CD4-positive, alpha-beta T cell treated with Interleukin-1 beta for 1 hour (primary cell): ENCODE data around the gene WDR64.
"Not testable (repeated sequence)": the region's sequence is repeated elsewhere in the genome, so short reads cannot be mapped to it uniquely, and the experiment has no call there.

ENCODE experiments used
- DNase-seq, 2 donors: peaks; one replicate each; pipeline ENCODE4 v3.0.0-alpha.2; 2020 to 2022

WDR64 gene

DNA sequence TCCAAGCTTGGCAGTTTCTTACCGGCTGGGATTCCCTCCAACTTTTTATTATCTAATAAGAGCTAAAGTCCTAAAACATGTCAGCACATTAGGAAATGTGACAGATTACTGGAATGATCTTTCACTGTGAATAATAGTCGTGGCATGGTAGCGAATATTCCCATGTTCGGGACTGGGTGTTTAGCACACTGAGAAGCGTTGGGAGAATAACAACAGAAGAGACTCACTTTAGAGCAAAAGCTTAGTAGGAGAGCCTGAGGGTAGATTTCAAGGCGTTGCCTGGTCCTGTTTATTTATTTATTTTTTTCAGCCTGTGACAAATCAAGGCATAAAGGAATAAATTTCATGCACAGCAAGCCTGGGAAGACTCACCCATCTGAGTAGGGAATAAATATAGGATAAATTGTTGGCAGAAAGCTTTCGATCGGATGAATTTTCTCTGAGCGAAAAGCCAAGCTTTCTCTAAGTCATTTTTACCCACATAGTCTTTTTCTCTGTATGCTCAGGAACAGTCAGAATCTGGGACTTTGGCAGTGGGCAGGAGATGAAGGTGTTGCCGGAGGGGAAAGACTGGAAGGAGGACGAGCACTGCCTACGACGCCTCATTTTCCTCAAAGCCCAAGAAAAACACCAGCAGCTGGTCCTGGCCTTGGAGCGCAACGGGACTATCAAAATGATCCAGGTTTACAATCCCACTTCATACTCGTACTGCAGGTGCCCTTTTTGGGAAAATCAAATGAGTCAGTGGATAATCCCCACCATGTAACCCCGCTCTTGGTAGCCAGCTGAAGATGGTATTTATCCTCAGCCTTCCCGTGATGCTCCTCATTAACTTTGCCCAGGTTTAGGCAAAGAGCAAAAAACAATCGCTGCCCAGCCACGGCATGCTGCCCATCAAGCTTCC, 97.2 kb downstream of the WDR64 start:
- no peak for DNase-seq

DNA sequence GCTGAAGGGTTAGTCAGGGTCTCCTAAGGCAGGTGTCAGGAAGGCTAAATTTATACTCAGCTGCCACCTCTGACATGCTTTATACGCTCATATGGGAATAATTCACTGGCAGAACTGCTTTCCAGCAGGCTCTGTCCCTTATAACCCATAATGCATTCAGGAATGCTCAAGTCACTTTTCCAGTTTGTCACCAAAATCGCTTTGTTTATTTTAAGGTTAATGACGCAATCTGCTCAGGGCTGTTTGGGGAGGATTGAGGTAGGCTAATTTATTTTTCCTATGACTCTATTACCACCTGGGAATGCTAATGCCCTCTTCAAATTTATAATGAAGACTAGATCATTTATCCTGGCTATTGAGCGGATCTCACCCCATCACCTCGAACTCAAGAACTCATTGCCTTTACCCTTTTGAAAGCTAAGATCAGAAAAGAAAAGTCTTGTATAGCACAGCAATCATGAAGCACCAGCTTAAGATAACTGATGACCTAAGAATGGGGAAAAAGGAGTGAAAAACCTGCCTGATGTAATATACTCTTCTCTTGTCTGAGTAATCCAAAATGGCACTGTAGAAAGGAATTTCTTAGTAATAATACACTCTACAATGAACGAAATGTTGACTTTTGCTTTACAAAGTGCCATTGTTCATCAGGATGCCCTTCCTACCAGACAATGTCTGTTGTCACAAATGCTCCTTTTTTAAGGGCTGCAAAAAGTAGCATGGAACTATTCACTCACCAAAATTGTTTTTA, 98.0 kb downstream of the WDR64 start:
- DNase-seq, result no peak

DNA sequence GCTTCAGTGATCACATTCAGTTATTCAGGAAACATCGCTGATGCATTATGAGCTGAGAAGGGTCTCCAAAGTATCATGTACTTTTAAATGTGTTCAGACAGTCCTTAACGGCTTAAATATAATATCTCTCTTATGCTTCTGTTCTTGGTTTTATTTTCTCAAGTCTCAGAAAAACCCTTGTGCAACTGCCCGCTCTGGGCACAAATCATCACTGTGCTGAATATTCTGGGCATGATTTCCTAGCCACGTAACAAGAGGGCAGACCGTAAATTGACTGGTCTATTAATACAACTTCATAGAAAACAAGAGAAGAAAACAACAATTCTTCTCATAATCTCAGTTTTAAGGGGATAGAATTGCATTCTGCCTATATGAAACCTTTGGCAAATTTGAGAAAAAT, 99.4 kb downstream of the WDR64 start:
- DNase-seq, result no peak

DNA sequence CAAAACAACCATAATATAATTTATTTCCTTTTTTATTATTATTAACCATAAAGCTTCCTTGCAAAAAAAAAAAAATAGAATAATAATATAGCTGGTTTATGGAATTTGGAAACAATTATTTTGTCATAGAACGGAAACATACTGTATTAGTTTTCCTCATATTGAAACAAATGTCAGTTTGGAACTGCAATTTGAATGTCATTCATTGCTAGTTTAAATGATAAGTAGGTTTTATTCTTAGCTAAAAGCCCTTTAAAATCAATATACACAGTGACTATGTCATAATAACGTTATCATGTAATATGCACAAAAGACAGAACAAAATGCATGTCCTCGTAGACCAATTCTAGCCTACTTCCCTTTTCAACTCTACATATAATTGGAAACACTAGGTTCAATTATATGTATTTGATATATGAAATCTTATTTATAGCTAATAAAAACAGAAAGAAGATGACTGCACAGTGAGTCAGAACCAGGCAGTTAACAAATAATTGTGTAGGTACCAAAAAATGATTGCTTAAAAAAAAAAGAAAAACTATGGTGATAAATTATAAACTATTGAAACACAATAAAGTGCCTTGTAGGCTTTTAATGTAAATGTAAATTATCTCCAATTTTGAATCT, 110.7 kb downstream of the WDR64 start:
- DNase-seq, result no peak

- DNase-seq, result no peak
Observed at GRCh38 chr1:241765390-241765789, 113.3 kb downstream of the WDR64 start.

GRCh38 chr1:241767737-241768136, 115.7 kb downstream of the WDR64 start:
- no peak for DNase-seq

- no peak for DNase-seq
Observed at GRCh38 chr1:241770115-241770514, 118.0 kb downstream of the WDR64 start.

GRCh38 chr1:241771117-241771516, 119.0 kb downstream of the WDR64 start:
- no peak for DNase-seq

DNA sequence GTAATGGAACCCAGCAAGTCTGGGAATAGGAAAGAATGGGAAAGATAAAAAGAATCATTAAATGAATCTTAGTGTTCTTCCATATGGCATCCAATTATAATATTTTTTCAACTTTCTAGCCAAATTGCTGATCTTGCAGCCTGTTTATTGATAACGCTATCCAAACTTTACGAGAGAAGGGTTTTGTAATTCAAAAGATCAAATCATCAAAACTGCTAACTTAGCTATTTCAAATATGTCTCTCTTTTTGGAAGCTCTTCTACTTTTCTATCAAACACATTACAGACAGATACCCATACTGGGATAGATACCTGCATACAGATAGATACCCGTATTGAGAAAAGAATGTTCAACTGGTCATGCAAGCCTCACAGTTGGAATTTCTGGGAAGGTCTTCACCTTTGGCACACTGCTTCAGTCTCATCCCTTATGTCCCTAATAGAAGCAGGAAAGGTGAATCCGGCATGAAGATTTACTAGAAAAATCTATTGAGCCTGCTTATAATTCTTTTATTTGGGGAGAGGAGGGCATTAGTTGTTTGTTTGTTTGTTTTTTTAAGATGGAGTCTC, 120.9 kb downstream of the WDR64 start:
- no peak for DNase-seq

GRCh38 chr1:241773991-241774390, 121.9 kb downstream of the WDR64 start:
- DNase-seq, result no peak

DNA sequence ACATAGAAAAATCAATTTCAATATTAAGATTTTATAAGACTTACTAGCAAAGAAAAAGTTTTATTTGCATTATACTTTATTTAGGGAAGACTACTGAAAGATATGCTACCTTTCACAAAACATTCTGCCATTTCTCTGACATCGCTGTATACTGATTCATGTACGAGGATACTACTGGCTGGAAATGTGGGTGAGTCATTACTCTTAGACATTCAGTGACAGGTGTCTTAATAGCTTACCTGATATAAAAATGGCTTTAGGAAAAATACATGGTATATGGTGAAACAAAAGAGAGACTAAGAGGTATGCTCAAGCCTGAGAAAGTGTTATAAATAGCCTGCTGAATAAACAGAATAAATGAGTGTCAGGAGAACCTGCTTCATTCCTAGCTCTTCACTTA, 122.9 kb downstream of the WDR64 start:
- DNase-seq, result no peak

- DNase-seq, result no peak
Observed at GRCh38 chr1:241776911-241777310, 124.8 kb downstream of the WDR64 start.

DNA sequence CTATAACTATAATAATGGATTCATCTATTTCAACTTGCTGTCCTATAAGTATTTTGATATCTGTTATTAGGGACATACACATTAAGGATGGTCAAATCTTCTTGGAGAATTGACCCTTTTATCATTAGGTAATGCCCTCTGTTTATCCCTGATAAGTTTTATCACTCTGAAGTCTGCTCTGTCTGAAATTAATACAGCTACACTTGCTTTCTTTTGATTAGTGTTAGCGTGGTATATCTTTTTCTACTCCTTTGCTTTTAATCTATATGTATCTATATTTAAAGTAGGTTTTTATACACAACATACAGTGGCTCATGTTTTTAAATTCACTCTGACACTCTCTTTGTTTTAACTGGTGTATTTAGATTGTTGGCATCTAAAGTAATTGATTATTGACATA, 126.0 kb downstream of the WDR64 start:
- DNase-seq, result no peak

DNA sequence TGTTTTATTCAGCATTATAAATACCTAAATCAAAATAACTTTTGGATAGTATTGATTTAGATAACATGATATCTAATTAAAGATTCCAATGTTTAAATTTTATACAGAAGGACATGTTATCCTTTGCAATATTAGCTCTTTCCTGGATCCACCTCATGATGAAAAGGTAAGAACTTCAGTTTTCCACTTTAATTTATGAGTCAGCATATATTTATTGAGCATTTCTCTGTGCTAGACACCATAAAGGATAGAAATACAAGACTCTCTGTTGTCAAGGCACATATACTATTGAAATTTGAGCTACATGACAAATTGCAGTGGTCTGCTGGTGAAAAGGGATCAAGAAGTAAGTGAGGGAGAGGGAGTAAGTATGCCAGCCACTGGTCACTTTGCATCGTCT, 127.8 kb downstream of the WDR64 start:
- DNase-seq, result no peak

DNA sequence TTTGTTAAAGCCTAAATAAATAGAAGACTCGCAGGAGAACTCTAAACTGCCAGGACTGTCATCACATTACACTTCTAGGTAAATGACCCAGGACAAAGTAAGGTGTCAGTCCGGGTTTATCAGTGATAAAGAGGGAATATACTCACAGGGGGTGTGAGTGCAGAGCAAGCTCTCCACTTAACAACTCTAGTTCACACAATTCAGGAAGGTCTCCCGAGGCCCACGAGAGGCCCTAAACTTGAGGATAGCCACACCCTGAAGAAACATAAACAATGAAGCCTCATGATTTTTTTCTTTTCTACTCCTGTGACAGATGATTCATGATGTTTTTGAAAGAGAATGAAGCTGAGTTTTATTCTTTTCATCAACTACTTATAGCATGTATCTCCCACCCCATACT, 130.3 kb downstream of the WDR64 start:
- no peak for DNase-seq

- no peak for DNase-seq
Observed at GRCh38 chr1:241787691-241788090, 135.6 kb downstream of the WDR64 start.

DNA sequence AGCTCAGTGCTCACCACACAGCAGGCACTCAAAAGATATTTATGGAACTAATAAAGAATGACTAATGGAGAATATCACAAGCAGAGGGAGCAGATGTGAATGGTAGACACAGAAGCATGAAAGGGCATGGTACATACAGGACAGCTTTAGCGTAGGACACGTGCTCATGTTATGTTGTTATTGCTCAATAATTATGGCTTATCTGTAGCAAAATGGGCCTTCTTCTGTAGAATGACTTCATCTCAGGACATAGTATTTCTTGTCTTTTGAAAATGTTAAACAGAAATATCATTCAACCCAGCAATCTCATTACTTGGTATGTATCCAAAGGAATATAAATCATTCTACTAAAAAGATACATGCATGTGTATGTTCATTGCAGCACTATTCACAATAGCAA, 137.0 kb downstream of the WDR64 start:
- DNase-seq, result no peak

GRCh38 chr1:241799416-241799815, 147.3 kb downstream of the WDR64 start:
- no peak for DNase-seq

DNA sequence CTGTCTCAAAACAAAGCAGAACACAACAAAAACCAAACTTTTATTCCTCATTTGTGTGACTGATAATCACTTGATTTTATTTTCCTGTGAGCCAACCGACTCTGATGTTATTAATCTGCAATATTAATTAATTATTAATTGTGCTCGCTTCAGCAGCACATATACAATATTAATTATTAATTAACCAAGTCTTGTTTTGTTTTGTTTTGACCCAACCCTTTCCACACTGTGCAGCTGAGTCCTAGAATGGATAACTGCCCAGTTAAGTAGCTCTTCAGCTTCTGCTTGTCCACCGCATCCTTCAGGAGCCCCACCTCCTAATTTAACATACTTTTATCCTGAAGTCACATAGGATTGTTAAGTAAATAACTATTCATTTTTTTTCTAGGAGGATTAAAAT, 148.6 kb downstream of the WDR64 start:
- no peak for DNase-seq

DNA sequence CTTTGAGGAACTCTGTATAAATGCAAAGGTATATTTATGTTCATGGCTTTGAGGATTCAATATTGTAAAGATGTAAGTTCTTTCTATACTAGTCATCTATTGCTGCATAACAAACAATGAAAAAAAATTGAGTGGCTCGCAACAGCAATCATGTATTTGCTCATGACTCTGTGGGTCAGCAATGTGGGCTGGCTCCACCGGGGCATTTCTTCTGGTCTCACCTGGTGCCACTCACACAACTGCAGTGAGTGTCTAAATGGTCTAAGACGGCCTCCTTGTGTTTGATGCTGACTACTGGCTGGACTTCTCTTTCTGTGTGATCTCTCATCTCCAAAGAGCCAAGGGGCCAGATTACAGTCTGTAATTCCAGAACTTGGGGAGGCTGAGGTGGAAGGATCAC, 150.8 kb downstream of the WDR64 start:
- no peak for DNase-seq

- DNase-seq, result not testable (repeated sequence)
Observed at GRCh38 chr1:241804706-241805105, 152.6 kb downstream of the WDR64 start.

- DNase-seq, result no peak
Observed at GRCh38 chr1:241808265-241808664, 156.2 kb downstream of the WDR64 start.

- DNase-seq, result no peak
Observed at GRCh38 chr1:241810769-241811405, 158.8 kb downstream of the WDR64 start.
